CD4-positive, alpha-beta T cell treated with Interleukin-17A for 1 hour (primary cell): ENCODE results near the gene B9D2.
"Not testable (repeated sequence)": the region's sequence is repeated elsewhere in the genome, so short reads cannot be mapped to it uniquely, and the experiment has no call there.

ENCODE experiments used
- DNase-seq: peaks from one replicate; pipeline ENCODE4 v3.0.0-alpha.2; 2020

Gene B9D2

DNA sequence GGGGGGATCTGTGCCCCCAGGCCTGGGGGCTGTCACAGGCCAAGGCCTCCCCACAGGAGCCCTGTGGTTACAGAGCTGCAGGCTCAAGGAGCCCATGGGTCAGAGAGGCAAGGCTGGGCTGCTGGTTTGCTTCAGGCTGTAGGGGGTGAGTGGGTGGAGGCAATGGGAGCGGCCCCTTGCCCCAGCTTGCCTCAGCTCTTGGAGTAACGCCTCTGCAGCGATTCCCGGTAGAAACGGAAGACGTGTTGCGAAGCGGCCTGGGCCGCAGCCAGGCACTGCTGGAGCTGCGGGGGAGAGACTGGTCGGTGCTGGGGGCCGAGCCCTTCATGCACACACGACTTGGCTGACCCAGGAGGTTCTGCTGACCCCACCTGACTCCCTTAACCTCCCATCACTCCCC, 22.5 kb upstream of the B9D2 start:
- no peak for DNase-seq

GRCh38 chr19:41384351-41384750, 20.4 kb upstream of the B9D2 start:
- DNase-seq: no peak

DNA sequence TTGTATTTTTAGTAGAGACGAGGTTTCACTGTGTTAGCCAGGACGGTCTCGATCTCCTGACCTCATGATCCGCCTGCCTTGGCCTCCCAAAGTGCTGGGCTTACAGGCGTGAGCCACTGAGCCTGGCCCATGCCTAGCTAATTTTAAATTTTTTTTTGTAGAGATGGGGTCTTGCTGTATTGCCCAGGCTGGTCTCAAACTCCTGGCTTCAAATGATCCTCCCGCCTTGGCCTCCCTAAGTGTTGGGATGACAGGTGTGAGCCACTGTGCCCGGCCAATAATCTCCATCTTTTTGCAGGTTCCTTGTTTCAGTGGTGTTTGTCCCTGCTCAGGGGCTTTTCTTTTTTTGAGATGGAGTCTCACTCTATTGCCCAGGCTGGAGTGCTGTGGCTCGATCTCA, 17.6 kb upstream of the B9D2 start:
- not testable (repeated sequence) for DNase-seq

GRCh38 chr19:41377977-41378709, 14.2 kb upstream of the B9D2 start:
- no peak for DNase-seq

- DNase-seq: no peak
Observed at GRCh38 chr19:41376998-41377365, 13.0 kb upstream of the B9D2 start.

GRCh38 chr19:41376241-41376997, 12.5 kb upstream of the B9D2 start, which contains the start of gene TMEM91:
Gene TMEM91, plus strand, starts transcription at chr19:41376533. Its CDS starts 1,777 bp downstream, at chr19:41378310.
- peak; percentile 35 for DNase-seq

DNA sequence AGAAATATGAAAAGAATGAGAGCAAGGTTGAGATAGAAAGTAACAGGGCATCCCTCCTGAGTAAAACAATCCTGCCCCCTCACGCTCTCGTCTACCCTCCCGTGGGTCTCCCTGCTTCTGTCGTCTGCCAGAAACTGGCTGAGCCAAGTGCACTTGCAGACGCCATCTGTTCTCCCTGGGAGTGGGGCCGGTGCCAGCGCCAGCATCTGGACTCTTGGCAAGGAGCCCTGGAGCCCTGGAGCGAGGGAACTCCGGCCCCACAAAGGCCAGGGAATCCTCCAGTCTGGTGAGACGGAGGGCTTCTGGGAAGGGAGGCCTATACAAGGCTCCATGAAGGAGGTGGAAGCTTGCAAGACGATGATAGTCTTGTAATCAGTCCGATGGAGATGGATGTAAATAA, 10.0 kb upstream of the B9D2 start:
- no peak for DNase-seq

DNA sequence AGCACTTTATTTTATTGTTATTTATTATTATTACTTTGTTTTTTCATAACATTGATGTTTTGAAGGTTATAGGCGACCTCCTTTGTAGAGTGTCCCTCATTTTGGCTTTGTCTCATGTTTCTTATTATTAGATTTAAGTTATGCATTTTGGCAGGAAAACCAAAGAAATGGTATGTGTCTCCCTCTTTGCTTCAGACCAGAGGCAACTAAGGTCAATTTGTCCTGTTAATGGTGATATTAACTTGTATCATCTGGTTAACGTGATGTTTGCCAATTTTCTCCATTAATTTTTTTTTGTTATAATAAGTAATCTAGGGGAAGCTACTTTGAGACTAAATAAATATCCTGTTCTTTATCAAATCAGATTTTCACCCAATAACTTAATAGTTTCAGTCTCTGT, 8.6 kb upstream of the B9D2 start:
- DNase-seq: no peak

- DNase-seq: no peak
Observed at GRCh38 chr19:41371541-41371940, 7.6 kb upstream of the B9D2 start.

DNA sequence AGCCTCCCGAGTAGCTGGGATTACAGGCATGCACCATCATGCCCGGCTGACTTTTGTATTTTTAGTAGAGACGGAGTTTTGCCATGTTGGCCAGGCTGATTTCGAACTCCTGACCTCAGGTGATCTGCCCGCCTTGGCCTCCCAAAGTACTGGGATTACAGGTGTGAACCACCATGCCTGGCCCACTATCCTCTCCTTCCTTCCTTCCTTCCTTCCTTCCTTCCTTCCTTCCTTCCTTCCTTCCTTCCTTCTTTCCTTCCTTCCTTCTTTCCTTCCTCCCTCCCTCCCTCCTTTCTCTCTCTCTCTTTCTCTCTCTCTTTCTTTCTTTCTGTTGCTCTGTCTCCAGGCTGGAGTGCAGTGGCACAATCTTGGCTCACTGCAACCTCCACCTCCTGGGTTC, 7.2 kb upstream of the B9D2 start:
- not testable (repeated sequence) for DNase-seq

DNA sequence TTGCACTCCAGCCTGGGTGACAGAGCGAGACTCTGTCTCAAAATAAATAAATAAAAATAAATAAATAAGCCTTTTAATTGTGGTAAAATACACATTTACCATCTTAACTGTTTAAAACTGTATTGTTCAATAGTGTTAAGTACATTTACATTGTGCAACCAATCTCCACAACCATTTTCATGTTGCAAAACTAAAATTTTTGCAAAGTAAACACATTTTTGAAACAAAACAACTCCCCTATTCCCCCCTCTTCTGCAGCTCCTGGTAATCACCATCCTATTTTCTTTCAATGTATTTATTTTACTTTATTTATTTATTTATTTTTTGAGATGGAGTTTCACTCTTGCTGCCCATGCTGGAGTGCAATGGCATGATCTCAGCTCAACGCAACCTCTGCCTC, 5.8 kb upstream of the B9D2 start:
- no peak for DNase-seq

DNA sequence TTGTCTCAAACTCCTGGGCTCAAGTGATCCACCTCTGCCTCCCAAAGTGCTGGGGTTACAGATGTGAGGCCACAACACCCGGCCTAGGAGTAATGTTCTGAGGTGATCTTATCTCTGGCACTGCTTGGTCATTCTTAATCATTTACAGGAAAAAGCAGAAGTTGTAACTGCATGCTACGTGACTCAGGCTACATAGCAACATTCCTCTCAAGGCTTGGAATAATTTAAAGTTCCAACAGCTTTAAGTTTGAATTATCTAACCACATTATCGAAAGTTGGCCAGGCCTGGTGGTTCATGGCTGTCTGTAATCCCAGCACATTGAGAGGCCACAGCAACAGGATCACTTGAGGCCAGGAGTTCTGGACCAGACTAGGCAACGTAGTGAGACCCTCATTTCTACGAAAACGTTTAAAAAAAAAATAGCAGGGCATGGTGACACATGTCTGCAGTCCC, 3.9 kb upstream of the B9D2 start:
- no peak for DNase-seq

DNA sequence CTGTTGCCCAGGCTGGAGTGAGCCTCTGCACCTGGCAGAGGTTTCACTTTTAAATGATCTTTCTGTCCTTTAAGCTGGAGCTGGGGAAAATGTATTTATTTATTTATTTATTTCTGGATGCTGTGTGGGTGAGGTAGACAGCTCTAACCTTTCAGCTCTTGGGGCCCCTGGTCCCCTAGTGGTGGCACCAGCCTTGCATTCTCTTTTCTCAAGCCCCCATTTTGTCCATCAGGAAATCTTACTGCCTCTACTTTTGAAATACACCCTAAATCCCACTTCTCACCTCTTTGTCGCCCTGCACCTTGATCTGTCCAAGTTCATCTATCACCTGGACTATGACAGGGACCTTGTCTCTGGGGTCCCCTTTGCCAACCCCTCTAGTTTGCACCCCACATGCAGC, 2.1 kb upstream of the B9D2 start:
- no peak for DNase-seq

DNA sequence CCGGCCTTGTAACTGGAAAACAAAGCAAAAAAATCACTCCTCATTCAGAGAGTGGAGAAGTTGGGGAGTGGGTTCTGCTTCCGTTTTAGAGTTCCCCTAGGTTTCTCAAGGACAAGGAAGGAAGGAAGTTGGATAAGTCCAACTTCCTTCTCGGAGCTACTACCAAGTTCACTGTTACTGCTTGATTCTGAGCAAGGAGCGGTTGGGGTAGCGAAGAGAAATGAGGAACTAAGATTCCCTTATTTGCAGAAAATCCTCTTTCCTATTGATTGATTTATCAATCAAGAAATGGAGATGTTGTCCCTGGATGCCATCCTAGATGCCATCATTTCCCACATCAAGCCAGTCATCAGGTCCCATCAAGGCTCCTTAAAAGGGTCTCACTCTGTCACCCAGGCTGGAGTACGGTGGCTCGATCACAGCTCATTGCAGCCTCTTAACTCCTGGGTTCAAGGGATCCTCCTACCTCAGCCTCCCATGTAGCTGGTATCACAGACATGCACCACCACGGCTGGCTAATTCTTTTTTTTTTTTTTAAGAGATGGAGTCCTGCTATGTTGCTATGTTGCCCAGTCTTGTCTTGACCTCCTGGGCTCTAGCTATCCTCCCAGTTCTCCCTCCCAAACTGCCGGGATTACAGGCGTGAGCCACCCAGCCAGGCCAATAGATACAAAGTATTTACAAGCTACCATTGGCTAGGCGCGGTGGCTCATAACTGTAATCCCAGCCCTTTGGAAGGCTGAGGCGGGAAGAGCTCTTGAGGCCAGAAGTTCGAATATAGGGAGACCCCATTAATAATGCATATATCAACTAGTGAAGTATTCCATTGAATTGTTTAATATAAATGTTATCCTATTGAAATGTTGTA, 809 bp upstream of the B9D2 start:
- no peak for DNase-seq

DNA sequence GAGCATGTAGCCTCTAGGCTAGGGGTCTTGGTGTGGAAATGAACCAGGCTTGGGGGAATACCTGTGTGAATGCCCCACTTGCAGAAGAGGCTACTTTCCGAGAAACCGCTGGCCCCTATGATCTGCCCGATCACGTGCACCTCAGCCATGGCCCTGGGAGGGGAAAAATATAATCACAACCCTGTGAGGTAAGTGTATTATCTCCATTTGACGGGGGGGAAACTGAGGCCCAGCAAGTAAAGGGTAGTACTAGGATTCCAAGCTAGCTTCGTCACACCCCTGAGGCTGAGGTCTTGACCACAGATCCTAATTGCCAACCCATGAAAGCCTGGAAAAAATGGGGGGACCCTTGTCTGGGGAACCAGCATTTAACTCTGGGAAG, 587 bp downstream of the B9D2 start:
- no peak for DNase-seq

DNA sequence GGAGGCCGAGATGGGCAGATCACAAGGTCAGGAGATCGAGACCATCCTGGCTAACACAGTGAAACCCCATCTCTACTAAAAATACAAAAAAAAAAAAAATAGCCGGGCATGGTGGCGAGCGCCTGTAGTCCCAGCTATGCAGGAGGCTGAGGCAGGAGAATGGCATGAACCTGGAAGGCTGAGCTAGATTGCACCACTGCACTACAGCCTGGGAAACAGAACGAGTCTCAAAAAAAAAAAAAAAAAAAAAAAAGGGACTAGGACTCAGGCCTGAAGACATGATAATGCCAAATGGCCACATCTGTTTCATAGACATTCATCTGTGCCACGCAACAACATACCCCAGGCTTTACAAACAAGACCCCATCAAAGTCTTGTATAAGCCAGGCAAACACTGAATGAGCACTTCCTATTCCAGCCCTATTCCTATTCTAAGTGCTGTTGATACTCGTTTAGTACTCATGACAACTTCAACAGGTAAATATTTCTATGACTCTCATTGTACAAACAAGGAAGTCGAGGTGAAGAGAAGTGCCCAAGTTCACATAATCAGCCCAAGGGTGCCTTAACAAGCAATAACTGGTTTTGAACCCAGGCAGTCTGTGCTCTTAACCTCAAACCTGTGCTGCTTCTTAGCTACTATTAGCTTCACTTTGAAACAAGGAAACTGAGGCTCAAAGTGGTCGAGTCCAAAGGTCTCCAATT, 1.7 kb downstream of the B9D2 start:
- DNase-seq: no peak

DNA sequence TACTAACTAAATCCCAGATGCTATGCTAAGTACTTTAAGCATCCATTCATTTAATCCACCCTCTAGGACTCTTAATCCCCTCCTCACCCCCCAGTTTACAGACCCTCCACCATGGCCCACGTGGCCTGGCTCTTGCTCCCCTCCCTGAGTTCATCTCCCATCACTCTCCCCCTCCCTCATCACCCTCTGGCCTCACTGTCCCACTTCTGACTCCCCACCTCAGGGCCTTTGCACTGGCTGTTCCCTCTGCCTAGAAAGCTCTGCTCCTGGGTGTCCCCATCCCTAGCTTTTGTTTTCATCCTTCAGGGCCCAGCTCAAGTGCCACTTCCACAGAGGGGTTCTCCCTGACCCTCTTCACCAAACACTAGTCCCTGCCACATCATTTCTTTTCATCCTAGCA, 4.2 kb downstream of the B9D2 start:
- no peak for DNase-seq

DNA sequence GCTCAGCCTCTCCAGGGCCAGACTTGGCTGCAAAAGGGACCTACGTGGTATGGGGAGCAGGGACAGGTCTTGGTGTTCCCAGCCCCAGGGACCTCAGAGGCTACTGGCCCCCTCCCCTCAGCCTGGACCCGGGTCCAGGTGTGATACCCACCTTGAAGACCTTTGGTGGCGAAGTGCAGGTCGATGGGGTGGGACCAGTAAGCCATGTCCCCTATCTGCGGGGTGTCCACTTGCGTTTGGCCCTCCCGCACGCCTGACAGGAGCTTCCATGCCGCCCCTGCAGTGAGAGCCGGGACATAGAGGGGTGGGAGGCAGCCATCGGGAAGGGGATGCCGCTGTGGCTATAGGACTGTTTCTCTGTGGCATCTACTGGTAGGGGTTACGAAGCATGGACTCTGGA, 6.2 kb downstream of the B9D2 start:
- no peak for DNase-seq

DNA sequence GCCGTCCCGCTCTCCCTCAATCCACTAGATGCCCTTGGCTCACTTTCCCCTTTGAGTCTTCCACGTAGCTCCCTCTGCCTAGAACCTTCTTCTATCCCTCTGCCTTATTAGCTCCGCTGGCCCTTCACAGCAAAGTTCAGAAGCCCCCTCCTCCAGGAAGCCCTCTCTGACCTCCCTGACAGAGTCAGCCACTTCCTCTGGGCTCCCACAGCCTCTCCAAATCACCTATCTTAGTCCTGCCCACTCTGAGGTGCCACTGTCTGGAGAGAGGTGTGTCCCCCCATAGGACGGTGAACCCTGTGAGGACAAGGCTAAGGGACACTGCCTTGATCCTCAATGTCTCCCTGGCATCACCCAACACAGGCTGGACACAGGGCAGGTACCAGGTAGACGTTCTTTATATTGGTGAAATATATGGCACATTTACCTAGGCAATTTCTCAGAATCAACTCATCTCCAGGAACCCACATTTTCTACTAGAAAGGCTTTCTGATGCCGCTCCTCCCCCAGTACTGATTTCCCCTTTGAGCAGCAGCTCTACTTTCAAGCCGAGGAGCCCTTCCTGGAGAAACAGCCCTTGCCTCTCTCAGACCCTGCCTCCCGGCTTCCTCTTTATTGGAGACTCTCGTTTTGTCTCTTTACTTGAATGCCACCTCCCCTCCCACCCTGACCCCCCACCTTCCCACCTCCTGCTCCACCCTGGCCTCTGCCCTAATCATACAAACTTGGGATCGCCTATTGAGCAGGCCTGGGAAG, 6.8 kb downstream of the B9D2 start:
- no peak for DNase-seq

- no peak for DNase-seq
Observed at GRCh38 chr19:41355802-41356201, 8.1 kb downstream of the B9D2 start.

GRCh38 chr19:41355035-41355434, 8.9 kb downstream of the B9D2 start:
- DNase-seq: no peak

DNA sequence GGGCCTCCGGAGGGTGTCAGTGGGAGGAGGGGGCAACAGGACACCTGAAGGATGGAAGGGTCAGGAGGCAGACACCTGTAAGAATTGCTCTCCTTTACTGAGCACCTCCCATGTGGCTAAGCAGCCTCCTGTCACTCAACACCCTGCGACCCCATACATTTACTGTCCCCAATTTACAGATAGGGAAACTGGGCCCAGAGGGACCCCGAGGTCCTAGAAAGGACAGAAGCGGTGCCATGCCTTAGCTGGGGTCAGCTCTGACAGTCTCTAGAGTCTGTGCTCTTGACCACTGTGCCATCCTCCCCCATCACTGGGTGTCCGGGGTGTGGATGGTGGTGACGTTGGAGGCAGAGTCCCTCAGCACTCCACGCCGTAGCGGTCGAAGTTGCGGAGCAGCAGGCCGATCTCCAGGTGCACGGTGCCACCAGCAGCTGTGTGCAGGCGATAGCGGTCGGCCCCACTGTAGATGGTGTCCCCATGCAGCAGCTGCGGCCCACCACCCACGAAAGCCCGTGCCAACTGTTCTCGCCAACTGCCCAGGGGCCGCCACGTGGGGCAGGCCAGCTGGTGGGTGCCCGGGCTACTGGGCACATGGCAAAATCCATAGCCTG, 9.5 kb downstream of the B9D2 start:
- no peak for DNase-seq
